GM18505 (cell line): ENCODE data around the gene MCRIP2.

Experiments
- ATAC-seq: cut with Tn5 transposase; IDR thresholded peaks from one replicate; pipeline ENCODE4 v1.9.1; 2021; ENCODE audit not compliant: unreplicated experiment
- POLR2A ChIP-seq: IDR thresholded peaks from 4 replicates; pipeline ENCODE4 v1.6.1; 2011; ENCODE audit warnings: borderline replicate concordance; ENCODE audit not compliant: insufficient read depth, insufficient read length; ENCODE audit errors: extremely low read depth

The MCRIP2 gene

DNA sequence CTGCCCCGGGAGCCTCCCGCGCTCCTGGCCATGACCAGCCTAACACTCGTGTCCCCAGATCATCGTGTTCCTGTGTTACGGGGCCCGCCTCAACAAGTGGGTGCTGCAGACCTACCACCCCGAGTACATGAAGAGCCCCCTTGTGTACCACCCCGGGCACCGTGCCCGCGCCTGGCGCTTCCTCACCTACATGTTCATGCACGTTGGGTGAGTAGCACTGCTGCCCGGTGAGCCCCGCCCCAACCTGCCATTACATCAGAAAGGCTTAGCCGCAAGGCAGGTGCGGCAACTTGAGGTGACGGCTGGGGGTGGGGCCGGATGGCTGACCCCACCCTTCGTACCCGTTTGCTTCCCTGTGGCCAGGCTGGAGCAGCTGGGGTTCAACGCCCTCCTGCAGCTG is 35.3 kb downstream of the MCRIP2 start:
- no peak for TF ChIP-seq POLR2A
- ATAC-seq: no peak

DNA sequence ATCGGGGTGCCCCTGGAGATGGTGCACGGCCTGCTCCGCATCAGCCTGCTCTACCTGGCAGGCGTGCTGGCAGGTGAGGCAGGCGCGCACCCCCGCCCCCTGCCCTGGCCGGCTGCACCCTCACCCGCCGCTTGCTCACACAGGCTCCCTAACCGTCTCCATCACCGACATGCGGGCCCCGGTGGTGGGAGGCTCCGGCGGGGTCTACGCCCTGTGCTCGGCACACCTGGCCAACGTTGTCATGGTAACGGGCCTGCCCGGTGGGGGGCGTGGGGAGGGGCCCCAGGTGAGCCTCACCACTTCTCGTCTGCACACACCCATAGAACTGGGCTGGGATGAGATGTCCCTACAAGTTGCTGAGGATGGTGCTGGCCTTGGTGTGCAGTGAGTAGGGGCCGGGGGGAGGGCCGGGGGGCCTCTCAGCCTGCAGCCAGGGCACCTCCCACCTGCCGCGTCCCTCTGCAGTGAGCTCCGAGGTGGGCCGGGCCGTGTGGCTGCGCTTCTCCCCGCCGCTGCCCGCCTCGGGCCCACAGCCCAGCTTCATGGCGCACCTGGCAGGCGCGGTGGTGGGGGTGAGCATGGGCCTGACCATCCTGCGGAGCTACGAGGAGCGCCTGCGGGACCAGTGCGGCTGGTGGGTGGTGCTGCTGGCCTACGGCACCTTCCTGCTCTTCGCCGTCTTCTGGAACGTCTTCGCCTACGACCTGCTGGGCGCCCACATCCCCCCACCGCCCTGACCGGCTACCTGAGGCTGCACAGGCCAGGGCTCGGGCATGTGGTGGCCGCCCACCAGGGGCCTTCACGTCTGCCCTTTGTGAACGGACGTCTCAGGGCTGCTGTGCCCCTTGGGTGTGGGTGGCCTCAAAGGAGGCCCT is 35.9 kb downstream of the MCRIP2 start:
- TF ChIP-seq POLR2A: no peak
- ATAC-seq: no peak

DNA sequence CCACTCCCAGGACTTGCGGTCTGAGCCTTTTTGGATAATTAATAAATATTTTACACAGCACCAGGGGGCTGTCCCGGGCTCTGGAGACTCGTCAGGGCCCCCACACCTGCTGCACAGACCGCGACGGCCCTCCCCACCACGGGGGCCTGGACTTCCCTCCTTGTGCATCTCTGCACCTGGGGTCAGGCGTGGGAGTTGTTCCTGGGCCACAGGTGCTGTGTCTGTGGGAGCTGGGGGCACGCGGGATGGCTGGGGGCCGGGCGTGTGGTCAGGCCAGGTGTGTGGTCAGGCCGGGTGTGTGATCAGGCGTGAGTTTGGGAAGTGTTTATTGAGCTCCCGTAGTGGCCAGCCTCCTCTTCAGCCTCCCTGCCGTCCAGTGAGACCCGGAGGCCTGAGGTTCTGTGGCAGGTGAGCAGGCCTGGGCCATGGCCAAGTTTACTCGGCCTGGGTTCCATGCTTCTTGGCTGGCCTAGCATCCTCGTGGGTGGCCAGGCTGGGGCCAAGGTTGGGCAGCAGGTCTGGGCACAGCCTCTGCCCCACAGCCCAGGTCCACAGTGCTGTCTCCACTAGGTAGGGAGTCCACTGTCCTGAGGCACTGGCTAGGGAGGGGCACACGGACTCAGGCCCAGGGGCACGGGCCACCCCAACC is 36.7 kb downstream of the MCRIP2 start:
- no peak for TF ChIP-seq POLR2A

DNA sequence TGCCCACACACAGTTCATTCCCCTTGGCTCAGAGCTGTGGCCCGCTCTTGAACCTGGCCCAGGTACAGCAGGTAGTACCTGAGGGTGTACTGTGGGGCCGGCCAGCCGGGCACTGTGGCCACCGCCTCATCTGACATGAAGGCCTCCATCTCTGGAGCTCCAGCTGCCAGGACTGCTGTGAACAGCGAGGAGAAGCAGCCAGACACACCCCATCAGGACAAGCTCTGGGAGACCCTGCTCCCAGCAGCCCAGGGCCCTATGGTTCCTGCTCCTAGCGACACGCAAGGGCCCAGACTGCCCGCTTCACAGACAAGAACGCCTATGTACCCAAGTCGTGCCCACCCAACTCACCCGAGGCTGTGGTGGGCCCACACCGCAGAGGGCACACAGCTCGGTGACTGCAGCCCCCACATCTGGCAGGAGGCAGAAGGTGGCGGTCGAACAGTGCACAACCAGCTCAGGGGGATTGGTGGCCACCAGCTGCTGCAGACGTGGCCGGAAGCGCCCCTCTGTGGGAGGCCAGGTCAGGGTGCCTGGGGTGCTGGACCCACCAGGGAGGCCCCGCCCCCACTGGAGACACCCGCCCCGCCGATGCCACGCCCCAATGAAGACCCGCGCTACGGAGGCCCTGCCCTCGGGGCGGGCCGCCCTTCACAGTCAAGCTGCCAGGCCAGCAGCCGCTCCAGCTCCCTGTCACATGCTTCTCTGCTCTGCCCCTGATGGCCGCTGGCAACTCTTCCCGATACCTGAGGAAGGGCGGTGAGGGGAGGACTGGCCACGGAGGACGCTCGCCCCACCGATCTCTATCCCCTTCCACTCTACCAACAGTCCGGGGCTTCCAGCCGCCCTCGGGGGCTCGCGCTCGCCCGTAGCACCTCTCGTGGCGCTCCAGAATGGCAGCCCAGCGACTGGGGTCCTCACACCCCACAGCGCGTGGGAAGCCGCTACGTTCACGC is 37.5 kb downstream of the MCRIP2 start:
- no peak for ATAC-seq
- no peak for TF ChIP-seq POLR2A

More for the DNA sequence above, 36.7 kb downstream of the MCRIP2 start:
- no peak for ATAC-seq

DNA sequence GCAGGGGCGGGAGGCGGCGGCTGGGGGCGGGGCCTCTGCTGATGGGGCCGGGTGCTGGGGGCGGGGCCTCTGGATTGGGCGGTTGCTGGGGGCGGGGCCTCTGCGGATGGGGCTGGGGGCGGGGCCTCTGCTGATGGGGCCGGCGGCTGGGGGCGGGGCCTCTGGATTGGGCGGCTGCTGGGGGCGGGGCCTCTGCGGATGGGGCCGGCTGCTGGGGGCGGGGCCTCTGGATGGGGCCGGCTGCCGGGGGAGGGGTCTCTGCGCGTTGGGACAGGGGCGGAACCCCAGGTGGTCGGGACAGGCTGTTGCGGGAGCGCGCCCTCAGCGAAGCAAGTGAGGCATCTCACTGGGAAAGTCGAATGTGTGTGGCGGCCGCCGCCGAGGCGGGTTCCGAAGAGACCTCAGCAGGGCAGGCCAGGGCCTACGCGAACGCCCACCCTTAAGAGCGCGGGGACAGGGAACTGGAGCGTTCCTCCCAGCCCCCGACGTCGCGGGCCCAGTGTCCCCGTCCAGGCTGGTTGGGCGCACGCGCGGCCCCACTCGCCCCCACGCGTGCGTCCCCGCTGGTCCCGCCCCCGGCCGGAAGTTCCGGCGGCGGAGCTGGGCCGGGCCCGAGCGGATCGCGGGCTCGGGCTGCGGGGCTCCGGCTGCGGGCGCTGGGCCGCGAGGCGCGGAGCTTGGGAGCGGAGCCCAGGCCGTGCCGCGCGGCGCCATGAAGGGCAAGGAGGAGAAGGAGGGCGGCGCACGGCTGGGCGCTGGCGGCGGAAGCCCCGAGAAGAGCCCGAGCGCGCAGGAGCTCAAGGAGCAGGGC is 38.4 kb downstream of the MCRIP2 start, which contains the start of gene STUB1:
TSS of gene STUB1 (plus strand) at position 597 of the 811 bp plus-strand sequence. CDS start at position 713, 116 bp downstream.
- peak; percentile 37 for ATAC-seq
- peak; percentile 86 for TF ChIP-seq POLR2A

DNA sequence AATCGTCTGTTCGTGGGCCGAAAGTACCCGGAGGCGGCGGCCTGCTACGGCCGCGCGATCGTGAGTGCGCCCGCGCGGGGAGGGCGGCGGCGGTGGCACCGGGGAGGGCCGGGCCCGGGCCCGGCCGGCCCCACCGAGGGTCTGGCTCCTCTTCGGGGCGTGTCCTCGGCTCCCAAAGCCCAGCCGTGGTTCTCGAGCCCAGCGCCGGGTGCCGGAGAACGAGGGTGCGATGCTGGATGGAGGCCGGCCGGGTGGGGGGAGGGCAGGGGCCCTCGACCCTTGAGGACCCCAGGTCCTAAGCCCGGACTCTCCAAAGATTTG is 39.0 kb downstream of the MCRIP2 start:
- peak; percentile 0 for ATAC-seq

DNA sequence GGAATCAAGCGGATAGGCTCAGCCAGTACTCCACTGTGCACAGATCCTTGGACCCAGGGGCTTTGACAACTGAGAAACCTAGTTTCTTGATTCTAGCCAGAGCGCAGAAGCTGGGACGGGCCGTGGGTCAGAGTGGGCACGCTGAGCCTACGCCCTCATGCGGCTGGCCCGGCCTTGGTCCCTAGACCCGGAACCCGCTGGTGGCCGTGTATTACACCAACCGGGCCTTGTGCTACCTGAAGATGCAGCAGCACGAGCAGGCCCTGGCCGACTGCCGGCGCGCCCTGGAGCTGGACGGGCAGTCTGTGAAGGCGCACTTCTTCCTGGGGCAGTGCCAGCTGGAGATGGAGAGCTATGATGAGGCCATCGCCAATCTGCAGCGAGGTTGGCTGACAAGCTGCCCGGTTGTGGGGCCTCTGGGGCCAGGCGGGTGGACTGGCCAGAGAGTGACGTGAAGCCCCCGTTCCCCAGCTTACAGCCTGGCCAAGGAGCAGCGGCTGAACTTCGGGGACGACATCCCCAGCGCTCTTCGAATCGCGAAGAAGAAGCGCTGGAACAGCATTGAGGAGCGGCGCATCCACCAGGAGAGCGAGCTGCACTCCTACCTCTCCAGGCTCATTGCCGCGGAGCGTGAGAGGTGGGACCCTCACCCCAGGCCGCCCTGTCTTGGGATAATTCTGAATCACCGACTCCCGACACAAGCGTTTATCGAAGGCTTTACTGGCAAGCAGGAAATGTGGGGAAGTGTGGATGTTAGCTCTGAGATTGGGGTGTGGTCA is 39.5 kb downstream of the MCRIP2 start:
- no peak for TF ChIP-seq POLR2A

More for the DNA sequence above, 39.0 kb downstream of the MCRIP2 start:
- TF ChIP-seq POLR2A: no peak

DNA sequence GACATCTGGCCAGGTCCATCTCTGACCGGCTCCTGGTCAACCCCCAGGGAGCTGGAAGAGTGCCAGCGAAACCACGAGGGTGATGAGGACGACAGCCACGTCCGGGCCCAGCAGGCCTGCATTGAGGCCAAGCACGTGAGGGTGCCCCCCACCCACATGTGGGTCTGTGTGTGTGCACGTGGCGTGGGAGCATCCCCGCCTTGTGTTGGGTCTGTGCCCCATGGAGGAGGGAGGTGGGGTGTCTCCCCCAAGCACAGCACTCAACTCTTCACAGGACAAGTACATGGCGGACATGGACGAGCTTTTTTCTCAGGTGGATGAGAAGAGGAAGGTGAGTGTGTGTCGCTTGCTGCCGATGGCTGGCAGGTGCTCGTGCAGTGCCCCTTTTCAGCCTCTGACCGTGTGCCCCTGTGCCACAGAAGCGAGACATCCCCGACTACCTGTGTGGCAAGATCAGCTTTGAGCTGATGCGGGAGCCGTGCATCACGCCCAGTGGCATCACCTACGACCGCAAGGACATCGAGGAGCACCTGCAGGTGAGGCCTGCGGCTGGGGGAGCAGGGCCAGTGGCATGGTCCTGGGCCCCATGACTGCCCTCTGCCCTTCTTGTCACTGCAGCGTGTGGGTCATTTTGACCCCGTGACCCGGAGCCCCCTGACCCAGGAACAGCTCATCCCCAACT is 40.3 kb downstream of the MCRIP2 start:
- ATAC-seq: no peak
- no peak for TF ChIP-seq POLR2A

More for the DNA sequence above, 39.5 kb downstream of the MCRIP2 start:
- no peak for ATAC-seq

DNA sequence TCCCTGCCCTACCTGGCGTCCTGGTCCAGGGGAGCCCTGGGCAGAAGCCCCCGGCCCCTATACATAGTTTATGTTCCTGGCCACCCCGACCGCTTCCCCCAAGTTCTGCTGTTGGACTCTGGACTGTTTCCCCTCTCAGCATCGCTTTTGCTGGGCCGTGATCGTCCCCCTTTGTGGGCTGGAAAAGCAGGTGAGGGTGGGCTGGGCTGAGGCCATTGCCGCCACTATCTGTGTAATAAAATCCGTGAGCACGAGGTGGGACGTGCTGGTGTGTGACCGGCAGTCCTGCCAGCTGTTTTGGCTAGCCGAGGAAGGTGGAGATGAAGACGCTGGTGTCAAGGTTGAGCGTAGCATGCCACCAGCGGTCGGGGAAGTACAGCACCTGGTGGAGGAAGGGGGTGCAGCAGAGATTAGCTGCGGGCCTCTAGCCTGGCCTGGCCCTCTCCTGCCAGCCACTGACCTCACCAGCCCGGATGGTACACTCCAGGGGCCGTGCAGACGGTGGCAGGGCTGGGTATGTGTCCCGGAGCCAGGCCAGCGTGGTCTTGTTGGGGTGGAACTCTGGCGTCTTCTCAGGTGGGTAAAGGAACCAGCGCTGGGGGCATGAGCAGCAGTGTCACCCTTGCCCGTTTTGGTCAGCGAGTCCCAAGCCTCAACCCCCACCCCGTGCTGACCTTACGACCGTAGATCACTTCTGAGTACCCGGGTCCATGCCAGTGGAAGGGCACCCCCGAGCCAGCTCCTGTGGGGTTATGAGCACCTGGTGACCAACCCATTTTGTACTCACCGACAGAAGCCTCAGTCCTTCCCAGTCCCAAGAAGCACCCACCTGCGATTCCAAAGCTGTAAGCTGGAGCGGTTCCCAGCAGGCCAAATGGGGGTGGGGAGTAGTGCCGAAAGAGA is 41.1 kb downstream of the MCRIP2 start:
- TF ChIP-seq POLR2A: no peak
- no peak for ATAC-seq

DNA sequence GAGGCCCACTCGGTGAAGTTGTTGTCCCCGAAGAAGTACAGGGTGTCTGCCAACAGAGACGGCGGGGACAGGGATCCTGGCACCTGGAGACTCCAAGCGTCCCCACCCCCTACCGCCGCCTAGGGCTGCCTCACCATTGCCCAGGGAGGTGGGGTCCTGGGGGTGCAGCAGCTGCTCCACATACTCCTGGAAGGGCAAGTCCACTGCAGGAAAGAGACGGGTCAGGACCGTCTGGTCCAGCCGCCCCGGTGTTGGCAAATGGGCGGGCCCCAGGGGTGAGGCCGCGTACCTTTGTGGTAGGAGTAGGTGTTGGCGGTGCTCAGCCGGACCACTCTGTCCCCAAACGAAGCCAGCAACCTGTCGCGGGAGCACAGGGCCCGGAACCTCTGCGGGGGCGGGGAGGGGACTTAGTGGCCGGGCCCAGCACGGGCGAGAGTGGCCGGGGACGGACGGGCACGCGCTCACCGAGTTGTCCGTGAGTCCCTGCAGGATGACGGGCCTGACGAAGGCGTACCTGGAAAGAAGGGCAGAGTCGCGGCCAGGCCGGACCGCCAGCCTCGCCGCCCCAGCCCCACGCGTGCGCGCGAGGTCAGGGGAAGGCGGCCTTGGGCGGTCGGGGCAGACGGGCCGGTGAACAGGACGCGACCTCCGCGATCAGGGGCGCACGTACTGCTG is 41.9 kb downstream of the MCRIP2 start:
- ATAC-seq: no peak
- TF ChIP-seq POLR2A: peak; percentile 30

DNA sequence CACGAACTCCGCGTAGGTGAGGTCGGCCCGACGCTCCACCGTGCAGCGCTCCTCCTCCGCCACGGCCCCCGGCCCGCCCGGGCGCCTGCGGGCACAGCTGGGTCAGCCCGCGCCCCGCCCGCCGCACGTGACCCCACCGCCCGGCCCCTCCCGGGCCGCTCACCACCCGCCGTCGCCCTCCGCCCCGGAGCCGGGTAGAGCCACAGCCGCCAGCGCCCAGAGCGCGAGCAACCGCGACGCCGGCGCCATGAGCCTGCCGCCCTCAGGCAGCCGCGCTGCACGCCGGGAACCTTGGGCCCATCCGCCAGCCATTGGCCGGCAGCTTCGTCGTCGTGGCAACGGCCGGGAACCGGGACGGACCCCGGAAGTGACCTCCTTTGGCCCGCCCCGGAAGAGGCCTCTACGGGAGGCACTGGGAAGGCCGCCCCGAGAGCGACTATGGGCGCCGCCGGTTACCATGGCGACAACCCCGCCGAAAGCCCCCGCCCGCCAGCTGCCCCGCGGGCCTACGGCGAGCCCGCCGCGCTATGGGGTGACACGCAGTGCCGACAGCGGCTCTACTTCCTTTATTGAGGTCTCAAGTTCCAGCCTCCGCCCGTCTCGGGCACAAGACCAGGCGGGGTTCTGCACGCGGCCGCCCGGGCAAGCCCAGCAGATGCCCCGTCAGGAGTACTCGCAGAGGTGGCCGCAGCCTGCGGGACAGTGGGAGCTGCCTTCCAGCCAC is 42.6 kb downstream of the MCRIP2 start, which contains the start of gene JMJD8:
TSS of gene JMJD8 (minus strand) at position 264 of the 724 bp plus-strand sequence. CDS start at position 249, 15 bp downstream.
- peak; percentile 90 for TF ChIP-seq POLR2A
- ATAC-seq: peak; percentile 50
